Measurements from ENCODE around the gene BTG1. TPM values are rescaled to one million over a fixed set of nuclear protein-coding genes. Genes with fewer than 3 reads are reported as not detected.
"Not testable (repeated sequence)": the region's sequence is repeated elsewhere in the genome, so short reads cannot be mapped to it uniquely, and the experiment has no call there.

Gene BTG1
- total RNA-seq, 1 experiment from 2014 or later = 5.1 TPM

DNA sequence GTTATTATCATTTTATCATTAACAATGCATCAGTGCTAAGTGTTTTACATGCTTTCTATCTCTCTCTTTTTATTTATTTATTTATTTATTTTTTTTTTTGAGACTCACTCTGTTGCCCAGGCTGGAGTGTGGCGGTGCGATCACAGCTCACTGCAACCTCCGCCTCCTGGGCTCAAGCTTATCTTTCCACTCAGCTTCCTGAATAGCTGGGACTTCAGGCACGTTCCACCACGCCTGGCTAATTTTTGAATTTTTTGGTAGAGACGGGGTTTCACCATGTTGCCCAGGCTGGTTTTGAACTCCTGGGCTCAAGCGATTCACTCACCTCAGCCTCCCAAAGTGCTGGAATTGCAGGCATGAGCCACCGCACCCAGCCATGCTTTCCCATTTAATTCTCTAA is 3.9 kb upstream of the BTG1 start:
- no peak for DNase-seq (ENCODE audit: low spot score)

DNA sequence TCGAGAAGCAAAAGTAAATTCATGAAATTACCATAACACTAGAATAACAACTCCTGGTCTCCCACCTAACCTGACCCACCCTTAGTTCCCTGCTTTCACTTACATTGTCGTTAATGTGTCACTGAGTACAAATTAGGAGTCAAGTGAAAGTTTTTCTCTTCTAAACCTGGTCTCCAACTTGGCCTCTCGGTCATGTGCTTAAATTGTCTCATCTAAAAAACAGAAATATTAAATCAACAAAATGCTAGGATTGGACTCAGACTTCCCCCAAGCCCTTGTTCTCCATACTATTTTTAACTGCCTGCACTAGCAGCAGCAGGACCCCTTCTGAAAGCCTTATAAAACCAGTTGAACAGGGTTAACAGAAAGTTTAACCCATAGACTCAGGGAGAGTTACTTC is 1.8 kb upstream of the BTG1 start:
- DNase-seq (ENCODE audit: low spot score) = no peak

DNA sequence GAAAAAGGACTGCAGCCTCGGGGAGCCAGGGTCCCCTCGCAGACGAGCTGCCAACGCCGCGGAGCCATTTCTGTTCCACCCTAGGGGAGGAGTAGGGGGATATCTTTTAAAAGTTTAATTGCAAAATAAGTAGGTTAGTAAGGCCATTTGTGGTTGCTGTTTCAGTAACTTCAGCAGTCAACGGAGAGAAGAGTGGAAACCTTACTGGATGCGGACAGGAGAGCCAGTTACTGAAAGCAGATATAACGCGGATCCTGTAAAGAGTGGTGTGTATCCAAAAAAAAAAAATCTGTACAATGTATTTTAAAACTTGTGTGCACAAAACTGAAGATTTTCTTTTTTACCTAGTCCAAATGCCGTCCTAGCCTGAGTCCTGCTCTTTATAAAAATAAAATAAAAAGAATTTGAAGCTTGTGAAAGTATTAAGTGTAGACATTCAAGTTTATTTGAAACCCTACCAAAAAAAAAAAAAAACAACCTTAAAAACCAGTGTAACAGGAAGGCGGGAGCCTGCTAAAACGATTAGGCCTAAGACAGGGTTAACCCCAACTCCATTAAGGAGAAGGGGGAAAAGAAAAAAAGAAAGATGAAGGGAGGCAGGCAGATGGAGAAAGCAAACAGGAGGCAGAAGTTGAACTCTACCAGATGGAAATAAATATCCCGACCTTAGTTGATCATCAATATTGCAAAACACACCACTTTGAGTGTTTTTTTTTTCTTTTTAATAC is 1.0 kb upstream of the BTG1 start:
- DNase-seq (ENCODE audit: low spot score) = peak; percentile 27

DNA sequence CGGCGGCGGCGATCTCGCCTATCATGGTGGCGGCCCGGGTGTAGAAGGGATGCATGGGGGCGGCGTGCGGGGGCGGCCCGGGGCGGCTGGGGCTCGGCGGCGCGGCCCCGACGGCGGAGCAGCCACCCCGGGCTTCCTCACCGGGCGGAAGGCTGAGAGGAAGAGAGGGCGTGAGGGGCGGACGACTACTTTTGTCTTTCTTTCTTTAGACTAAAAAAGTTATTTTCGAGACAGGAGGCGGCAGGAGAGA is 240 bp downstream of the BTG1 start:
- DNase-seq (ENCODE audit: low spot score) = no peak

DNA sequence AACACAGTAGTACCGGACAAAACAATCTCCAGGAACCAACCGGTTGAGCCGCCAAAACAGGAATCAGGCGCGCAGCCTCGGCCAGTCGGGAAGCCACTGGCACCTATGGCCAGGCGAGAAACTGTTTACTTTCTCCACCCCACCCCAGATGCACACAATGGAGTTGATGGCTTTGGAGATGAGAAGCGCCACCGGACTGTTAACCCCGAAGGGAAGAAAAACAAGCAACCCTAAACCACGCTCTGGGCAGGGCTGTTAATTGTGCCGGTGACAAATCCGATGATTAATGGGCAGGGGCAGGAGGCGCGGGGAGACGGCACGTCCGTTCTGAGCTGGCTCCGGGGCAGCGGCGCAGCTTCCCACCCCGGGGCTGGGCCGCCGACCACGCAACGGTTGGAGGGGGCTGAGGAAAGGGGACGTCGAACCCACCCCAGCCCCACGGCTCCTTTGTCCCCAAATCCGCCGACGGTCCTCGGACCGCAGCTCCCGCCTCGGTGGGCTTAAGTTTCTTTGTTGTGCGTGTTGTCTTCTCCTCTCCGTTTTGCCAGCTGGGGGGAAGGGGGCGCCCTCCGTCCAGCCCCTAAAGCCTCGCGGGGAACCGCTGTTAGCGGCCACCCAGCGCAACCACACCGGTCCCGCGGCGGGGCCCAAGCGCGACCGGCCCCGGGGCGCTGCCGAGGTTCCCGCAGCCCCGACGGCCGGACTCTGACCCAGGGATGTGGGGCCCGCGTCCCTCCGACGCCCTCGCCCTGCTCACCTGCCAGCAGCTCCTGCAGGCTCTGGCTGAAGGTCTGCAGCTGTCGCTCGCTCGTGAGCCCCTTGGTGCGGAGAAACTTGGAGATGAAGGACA is 790 bp downstream of the BTG1 start:
- DNase-seq (ENCODE audit: low spot score) = peak; percentile 44

DNA sequence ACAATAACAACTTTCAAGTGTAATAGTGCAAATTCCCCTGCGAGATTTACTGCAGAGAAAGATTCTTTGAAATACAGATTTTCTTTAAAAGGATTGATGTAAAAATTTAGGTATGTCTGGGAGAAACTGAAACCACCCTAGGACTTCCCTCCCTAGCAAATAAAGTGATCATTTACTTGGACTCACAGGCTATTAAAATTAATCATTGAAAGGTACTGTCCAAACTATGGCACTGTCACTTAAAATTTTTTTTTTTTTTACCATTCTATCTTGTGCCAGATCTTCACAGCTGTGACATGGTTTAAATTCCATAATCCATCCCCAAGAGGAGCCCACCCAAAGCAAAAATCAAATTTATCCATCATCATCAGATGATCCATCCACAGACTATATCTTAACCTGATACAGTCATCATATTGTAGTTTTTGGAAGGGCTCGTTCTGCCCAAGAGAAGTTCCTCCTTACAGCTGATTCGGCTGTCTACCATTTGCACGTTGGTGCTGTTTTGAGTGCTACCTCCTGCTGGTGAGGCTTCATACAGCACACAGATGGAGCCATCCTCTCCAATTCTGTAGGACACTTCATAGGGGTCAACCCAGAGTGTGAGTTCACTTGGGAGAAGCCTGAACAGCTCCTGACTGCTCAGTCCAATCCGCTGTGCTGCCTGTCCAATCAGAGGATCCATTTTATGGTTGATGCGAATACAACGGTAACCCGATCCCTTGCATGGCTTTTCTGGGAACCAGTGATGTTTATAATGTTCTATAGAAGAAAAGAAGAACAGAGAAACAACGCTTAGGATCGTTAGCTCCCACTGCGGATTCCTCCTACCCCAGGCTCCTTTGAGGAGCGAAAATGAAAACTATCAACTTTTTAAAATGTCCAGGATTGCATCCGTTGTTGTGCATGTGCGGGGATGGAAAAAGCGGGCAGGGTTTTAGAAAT is 1.7 kb downstream of the BTG1 start:
- peak; percentile 94 for DNase-seq (ENCODE audit: low spot score)

DNA sequence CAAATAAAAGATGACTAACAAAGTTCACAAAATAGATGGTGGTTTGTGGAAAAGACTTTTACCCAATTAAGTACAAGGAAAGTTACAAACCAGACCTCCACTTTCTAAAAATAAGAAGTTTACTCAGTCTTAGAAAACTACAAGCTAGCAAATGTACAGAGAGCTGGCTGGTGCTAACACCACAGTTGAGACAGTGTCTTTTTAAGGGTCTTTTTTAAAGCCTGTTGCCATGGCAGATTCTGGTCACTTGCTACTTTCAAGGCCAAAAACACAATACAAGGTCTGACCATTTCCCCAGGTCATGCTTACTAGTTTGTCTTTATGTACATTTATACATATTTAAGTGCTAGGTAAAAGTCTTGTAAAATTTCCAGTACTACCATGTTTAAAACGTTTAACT is 2.4 kb downstream of the BTG1 start:
- no peak for DNase-seq (ENCODE audit: low spot score)

DNA sequence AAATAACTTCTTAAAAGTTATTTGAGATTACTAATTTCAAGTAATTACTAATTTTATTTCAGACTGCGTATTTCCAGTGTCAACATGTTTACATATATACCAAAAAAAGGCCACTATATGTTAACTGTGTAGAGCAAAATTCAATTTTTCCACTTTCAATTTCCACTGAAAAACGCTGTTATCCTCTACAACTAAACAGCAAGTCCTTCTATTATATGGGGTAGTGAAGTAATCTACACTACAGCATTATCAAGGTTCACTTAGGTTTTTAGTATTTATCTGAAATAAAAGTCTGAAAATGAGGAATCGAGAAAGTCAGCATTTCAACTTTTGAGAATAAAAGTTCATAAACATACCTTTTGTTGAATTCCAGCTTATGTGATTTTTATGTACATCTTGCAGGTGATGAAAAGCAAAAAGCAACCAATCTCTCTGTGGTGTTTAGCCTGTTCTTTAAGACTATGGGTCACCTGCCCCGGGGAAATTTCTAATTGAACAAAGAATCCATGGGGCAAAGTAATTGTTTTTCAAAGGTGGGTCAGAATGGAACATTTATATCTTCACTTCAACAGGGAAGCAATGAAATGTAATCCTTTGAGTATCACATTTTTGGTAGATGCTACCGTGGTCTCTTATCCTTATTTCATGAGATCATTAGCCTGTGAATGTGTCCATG is 3.3 kb downstream of the BTG1 start:
- no peak for DNase-seq (ENCODE audit: low spot score)

DNA sequence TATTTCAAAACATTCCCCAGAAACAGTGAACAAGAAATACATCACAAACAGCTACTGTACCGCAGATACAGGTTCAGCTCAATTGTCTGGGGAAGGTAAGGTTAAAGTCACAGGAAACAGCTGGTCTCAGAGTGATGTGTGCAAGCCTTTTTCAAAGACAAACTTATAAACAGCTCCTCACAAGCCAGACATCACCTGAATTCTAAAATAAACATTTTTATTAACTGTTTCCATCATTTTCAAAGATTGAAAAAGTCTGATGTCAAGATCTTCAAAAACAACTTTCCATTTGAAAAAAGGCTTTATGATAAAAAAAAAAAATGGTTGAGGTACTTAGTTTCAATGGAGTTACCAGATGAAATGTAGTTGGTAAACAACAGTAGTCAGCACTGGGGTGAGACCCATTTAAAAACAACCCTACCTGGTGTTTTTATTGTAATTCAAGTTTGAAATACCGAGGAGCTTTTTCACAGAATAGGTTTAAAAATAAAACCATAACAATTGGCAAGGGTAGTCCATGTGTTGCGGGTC is 4.0 kb downstream of the BTG1 start:
- no peak for DNase-seq (ENCODE audit: low spot score)

DNA sequence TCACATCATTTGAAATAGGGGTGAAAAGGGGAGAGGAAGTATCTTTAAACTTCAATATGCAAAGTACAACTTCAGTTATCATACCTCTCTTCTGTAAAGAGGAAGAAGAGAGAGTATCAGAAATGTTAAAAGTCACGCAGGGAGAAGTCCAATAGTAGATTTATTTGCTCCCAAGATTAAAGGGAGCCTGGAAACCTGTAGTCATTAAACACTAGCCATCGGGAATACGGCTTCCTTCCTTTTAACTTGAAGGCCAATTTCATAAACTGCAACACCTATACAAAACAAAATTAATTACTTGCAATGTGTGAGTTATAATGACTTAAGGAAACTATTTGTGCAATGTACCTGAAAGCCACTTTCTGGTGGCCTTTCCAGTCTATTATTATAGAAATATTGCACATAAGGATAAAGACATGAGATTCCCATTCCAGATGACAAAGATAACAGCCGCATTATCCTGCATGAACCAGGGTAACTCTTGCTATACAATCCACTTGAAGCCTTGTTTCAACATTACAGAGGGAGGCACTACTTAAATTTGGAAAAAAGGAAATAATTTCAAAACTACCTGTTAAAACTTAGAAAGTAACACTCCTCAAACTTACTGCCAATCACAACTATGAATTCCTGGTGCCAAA is 4.6 kb downstream of the BTG1 start:
- DNase-seq (ENCODE audit: low spot score) = no peak

DNA sequence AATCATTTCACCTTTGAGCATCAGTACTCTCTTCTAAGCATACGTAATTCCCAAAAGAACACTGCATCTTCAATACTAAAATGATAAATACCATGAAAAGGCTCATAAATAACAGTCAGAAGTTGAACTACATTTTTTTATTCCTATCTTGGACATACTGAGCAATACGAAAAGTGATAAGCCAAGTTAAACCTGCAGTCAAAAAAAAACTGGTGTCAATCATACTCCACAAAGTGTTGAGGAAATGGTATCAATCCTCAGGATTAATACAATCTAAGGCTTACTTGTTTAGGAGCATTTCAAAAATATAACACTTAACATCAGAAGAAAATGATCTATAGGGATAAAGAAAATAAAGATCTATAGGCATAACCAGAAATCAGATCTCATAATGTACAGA is 5.5 kb downstream of the BTG1 start:
- DNase-seq (ENCODE audit: low spot score) = no peak

DNA sequence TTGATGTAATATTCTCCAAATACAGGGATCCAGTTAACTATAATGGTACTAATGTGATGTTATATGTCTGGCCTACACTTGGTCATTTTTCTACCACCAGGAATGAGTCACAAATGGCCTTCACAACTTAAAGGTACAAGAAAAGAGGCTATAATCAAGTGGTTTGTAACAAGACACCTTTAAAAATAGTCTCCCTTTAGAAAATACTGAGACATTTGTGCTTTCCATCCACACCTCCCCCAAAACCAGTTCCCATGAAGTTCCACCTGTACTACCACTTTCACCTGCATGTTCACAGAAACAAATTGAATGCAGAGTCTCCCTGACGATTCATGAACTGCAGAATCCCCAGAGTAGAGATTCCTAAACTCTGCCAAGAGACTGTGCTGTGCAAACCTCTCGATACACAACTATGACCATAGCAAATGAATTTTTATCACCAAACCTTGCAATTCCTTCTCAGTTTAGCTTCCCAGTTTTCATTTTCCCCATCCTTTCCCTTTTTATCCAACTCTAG is 6.0 kb downstream of the BTG1 start:
- no peak for DNase-seq (ENCODE audit: low spot score)

DNA sequence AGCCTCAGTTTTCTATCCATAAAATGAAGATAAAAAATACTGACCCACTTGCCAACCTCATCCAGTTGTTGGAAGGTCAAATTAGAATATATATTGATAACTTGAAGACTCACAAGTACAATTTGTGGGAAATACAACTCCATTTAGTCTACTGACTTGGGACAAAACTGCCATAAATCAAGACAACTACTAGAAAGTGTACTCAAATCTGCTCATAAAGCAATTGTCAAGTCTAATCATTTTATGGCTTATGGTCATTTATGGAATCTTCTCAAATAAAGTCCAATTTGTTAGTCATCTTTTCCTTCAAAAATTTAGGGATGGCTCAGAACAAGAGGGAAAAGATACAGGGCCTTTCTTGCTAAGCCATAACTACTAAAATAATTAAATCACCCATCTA is 7.0 kb downstream of the BTG1 start:
- no peak for DNase-seq (ENCODE audit: low spot score)

DNA sequence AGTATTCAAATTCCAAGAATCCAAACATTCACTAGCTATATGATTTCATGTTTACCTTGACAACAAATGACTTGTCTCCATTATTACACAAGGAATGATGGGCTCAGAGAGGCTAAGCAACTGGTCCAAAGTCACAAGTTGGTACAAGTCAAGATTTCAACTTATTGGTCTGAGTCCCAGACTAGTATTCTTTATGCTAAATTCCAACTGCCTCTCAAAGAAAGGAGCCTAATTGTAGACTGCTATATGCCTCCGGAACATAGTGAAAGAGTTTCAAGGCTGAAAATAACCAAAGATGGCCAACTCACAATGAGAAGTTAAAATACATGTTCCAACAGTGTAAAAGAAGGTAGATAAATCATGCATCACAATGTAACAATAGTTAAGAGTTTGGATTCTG is 7.5 kb downstream of the BTG1 start:
- no peak for DNase-seq (ENCODE audit: low spot score)

DNA sequence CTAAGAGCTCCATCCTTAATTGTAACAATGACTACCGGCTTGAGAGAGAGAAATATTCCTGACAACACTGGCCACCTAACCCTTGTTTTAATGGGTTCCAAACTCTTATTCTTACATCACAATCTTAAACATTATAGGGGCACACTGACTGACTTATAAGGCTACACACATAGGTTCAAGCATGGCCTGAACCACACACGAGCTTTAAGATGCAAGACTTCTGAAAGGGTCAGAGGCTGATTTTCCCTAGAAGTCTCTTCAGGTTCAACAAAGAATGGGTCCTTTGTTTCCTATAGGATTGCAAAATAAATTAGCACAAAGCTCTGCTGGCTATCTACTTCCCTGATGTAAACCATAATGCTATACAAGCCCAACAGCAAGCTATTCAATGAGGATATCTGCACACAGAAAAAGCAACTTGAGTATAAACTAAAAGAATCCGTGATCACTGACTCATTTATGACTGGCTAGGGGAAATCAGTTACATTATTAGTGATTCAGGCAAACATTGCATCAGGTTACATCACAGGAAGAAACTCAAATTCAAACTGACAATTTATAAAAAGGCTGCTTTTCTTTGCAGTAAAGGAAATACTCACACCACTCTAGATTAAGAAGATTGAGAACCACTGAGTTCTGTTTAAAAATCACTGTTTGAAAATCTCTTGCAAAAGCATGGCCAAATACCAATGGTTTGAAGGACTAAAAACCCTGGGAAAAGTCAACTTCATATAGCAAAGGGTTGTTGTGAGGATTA is 8.5 kb downstream of the BTG1 start:
- DNase-seq (ENCODE audit: low spot score) = peak; percentile 66

DNA sequence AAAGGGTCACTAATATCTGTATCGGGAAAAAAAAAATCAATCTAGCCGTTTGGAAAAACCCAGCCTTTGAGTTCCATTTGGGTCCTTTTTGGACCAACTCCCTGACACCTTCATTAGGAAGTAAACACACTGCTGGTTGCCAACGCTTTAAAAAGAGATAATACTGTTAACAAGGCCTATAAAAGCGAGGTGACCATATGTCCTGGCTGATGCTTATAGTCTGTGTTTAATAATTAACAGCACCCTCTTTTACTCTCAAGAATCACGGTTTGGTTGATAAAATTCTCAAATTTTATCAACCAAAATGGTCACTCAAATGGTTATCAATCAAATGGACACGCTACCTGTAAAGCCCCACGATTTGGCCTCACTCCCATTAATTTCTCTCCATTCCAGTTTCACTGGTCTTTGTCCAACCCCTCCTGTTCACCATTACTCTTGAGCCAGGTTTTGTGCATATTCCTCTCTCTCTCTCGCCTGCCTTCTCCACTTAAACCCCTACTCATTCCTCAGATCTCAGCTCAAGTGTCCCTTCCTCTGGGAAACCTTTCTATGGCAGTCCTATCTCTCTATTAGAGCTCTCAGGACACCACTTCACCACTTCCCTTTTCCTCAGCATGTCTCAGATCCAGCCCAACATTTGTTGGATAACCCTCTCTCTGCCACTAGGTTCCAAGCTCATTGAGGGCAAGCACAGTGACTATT is 9.5 kb downstream of the BTG1 start:
- DNase-seq (ENCODE audit: low spot score) = no peak

DNA sequence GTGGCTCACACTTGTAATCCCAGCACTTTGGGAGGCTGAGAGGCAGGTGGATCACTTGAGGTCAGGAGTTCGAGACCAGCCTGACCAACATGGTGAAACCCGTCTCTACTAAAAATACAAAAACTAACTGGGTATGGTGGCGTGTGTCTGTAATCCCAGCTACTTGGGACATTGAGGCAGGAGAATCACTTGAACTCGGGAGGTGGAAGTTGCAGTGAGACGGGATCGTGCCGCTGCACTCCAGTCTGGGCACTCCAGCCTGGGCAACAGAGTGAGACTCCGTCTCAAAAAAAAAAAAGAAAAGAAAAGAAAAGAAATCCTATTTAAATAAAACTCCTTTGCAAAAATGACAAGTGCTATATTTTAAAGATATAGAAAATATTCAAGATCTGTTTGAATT is 10.1 kb downstream of the BTG1 start:
- DNase-seq (ENCODE audit: low spot score) = not testable (repeated sequence)

DNA sequence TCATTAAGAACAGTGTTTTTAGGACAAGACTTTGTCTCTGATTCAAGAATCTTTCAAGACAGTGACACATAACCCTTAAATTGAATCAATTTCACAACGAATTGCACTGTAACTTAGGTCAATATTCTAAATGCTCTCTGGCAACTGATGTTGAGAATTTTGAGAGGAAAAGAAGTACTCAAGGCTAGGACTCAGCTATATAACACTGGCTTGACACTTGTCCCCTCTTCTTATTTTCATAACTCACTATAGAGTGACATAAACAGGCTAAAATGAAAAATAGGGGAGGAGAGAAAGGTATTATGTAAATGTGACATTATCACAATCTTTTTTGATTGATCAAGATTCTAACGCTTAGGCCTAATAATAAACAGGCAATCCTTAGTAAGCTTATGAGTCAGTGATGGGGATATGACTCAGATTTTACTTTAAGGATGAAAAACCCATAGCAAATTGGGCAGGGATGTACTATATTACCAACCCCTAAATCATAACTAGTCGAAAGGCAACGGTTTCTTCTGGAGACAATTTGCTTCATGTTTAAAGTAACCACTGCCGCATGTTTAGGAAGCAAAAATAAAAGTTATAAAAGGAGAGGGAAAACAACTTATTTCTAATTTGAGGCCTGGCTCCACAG is 10.9 kb downstream of the BTG1 start:
- no peak for DNase-seq (ENCODE audit: low spot score)

Data from H4 (cell line).